KMS-11 (cell line): ENCODE data around the gene RPP25L.

Experiments
- H2AFZ ChIP-seq: fragments of 200-600 bp; sonication (generic); 2 replicates; pipeline ENCODE4 v1.6.1; 2016; ENCODE audit warnings: antibody characterized with exemption, mixed run types, low read depth
- H3K27ac ChIP-seq: fragments of 200-600 bp; sonication (generic); 2 replicates; pipeline ENCODE4 v1.6.1; 2016; ENCODE audit warnings: mild to moderate bottlenecking, mixed run types
- H3K27me3 ChIP-seq: fragments of 200-600 bp; sonication (generic); 2 replicates; pipeline ENCODE4 v1.6.1; 2017; ENCODE audit warnings: mild to moderate bottlenecking, low read depth, mixed run types, moderate library complexity; ENCODE audit not compliant: insufficient read depth
- H3K36me3 ChIP-seq: fragments of 200-600 bp; sonication (generic); 2 replicates; pipeline ENCODE4 v1.6.1; 2017; ENCODE audit warnings: mild to moderate bottlenecking, mixed run types; ENCODE audit not compliant: insufficient read depth
- H3K4me1 ChIP-seq: fragments of 200-600 bp; sonication (generic); 2 replicates; pipeline ENCODE4 v1.6.1; 2016; ENCODE audit warnings: mild to moderate bottlenecking, low read depth, mixed run types; ENCODE audit not compliant: poor library complexity, severe bottlenecking
- H3K4me2 ChIP-seq: fragments of 200-600 bp; sonication (generic); 2 replicates; pipeline ENCODE4 v1.7.0; 2016; ENCODE audit warnings: mild to moderate bottlenecking, mixed run types
- H3K4me3 ChIP-seq: fragments of 200-600 bp; sonication (generic); IDR thresholded peaks from 2 replicates; pipeline ENCODE4 v1.6.1; 2017; ENCODE audit warnings: low read depth, low read length, mixed read lengths; ENCODE audit not compliant: insufficient read depth
- H3K79me2 ChIP-seq: fragments of 200-600 bp; sonication (generic); 2 replicates; pipeline ENCODE4 v1.6.1; 2016; ENCODE audit warnings: low read depth, mixed run types; ENCODE audit not compliant: insufficient read depth
- H3K9ac ChIP-seq: fragments of 200-600 bp; sonication (generic); 2 replicates; pipeline ENCODE4 v1.6.1; 2016; ENCODE audit warnings: mild to moderate bottlenecking, mixed run types
- H4K20me1 ChIP-seq: fragments of 200-600 bp; sonication (generic); 2 replicates; pipeline ENCODE4 v1.6.1; 2016; ENCODE audit warnings: mild to moderate bottlenecking, mixed run types; ENCODE audit not compliant: insufficient read depth
- CTCF ChIP-seq: fragments of 200-600 bp; sonication (generic); conservative IDR thresholded peaks from 2 replicates; pipeline ENCODE4 v1.6.1; 2017; ENCODE audit warnings: low read depth, mild to moderate bottlenecking, antibody characterized with exemption, low read length, moderate library complexity, mixed read lengths

Gene RPP25L

DNA sequence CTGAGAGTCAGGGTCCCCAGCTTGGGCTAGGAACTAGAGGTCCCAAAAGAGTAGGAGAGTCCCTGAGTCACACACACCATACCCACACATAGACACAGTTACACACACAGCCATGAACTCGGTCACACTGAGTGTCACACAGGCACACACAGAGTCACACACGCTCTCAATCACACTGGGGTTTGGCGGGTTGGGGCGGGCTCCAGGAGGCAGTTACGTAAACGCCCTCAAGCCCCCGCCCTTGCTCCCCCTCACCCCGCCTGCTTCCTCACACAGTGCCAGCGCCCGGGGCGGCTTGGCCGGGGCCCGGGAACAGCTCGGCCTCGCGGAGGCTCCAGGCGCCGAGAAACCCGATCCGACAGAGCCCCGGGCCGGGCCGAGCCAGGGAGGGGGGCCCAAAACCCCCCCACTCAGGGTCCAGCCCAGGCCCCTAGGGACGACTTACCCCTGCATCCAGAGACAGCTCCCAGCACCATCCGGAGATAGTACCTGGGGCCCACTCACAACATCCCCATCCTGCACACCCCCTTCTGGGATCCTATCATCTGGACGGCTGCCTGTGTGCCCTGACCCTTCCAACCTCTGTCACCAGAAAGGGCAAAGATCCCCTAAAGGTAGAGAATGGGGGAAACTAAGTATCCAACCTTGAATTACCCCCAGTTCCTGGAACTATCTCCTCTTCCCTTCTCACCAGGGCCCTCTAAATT lies 18.8 kb downstream of the RPP25L start:
- H3K4me3 ChIP-seq: no peak overlapping the region
- H3K79me2 ChIP-seq: no peaks in the 10 kb centered on the region
- no peaks in the 10 kb centered on the region for H4K20me1 ChIP-seq
- no peak overlapping the region for H2AFZ ChIP-seq
- H3K27me3 ChIP-seq: peaks cover 30% of the 10 kb centered on the region
- H3K4me2 ChIP-seq: no peak overlapping the region
- H3K27ac ChIP-seq: no peak overlapping the region
- no peaks in the 10 kb centered on the region for H3K36me3 ChIP-seq
- TF ChIP-seq CTCF: no peak
- H3K9ac ChIP-seq: no peak overlapping the region
- H3K4me1 ChIP-seq: no peaks in the 10 kb centered on the region

- peak; percentile 14; the same call in 1 of the 2 replicates for TF ChIP-seq CTCF
- no peaks in the 10 kb centered on the region for H3K4me1 ChIP-seq
- H3K9ac ChIP-seq: no peak overlapping the region
- H3K27me3 ChIP-seq: peaks cover 37% of the 10 kb centered on the region
- H3K4me2 ChIP-seq: no peak overlapping the region; the same call in 1 of the 2 replicates
- no peak overlapping the region for H3K4me3 ChIP-seq
- H3K36me3 ChIP-seq: no peaks in the 10 kb centered on the region
- no peaks in the 10 kb centered on the region for H4K20me1 ChIP-seq
- no peak overlapping the region for H3K27ac ChIP-seq
- 0 out of 2 replicates have a peak overlapping the region, but pooled peaks have one; percentile 49 for H2AFZ ChIP-seq
- H3K79me2 ChIP-seq: no peaks in the 10 kb centered on the region
Observed at GRCh38 chr9:34591917-34592866, 19.7 kb downstream of the RPP25L start.

DNA sequence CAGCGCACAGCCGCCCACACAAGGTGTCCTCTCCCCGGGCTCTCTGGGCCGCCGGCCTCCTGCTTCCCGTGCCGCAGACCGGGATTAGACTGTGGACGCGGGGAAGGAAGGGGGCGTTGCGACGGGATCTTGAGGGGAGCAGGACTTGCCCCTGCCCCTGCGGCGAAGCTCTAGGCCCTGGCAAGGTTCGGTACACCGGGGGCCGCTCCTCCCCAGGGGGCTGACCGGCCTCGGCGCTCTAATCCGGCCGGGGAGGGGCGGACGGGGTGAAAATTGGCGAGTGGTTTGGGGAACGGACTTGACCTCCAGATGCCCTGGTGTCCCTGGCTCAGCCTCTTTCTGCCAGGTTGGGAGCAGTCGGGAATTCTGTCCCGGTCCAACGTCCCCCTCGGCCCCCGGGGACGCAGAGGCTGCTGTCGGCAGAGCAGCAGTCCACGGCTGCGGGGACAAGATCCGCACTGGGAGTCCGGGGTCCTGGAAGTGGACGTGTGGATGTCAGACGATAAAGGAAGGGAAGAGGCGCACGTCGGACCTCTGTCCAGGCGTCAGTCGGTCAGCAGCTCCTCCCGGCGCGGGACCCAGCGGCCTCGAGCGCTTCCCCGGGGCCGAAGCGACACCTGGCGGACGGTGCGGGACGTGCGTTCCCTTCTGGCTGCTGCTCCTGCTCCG lies 20.5 kb downstream of the RPP25L start:
- Histone ChIP-seq H3K4me3 (no peak overlapping the region), H3K4me2 (peak overlapping the region; percentile 84)

More for the DNA sequence above, 20.5 kb downstream of the RPP25L start:
- Histone ChIP-seq H2AFZ (peak overlapping the region; percentile 49), H4K20me1 (no peaks in the 10 kb centered on the region), H3K27ac (no peak overlapping the region), H3K9ac (no peak overlapping the region), H3K27me3 (peaks cover 45% of the 10 kb centered on the region), H3K79me2 (no peaks in the 10 kb centered on the region), H3K4me1 (no peaks in the 10 kb centered on the region), H3K36me3 (no peaks in the 10 kb centered on the region)
- TF ChIP-seq CTCF: peak; percentile 74
